Calu3 (cell line): Measurements from ENCODE around the gene OSBPL8. TPM values are rescaled to one million over a fixed set of nuclear protein-coding genes. Genes with fewer than 3 reads are reported as not detected.
"Not testable (repeated sequence)": the region's sequence is repeated elsewhere in the genome, so short reads cannot be mapped to it uniquely, and the experiment has no call there.

ENCODE experiments used
- BruUV-seq: library from RNA; stranded (reverse); fragments of 400-500 nt; replicated peaks from 2 replicates; lab custom pipeline; 2021; lab: Mats Ljungman, UMichigan
- CTCF ChIA-PET: fragments of 300-600 bp; sonication (Branson Sonifier 250); formaldehyde crosslinking; loops from one replicate; lab custom pipeline; 2022; ENCODE audit warnings: antibody characterized with exemption; lab: Charles Lee
- DNase-seq: peaks from one replicate; pipeline ENCODE4 v3.0.0; 2022
- H3K27ac Mint-ChIP-seq: one replicate; pipeline ENCODE4 v1.8.0; 2022; ENCODE audit warnings: mixed read lengths; ENCODE audit not compliant: unreplicated experiment
- H3K27me3 Mint-ChIP-seq: one replicate; pipeline ENCODE4 v1.8.0; 2022; ENCODE audit warnings: mixed read lengths; ENCODE audit not compliant: unreplicated experiment
- H3K36me3 Mint-ChIP-seq: one replicate; pipeline ENCODE4 v1.8.0; 2022; ENCODE audit warnings: mild to moderate bottlenecking, moderate library complexity, mixed read lengths; ENCODE audit not compliant: insufficient read depth, unreplicated experiment
- H3K4me1 Mint-ChIP-seq: one replicate; pipeline ENCODE4 v1.8.0; 2022; ENCODE audit warnings: mild to moderate bottlenecking, low read depth, mixed read lengths; ENCODE audit not compliant: unreplicated experiment
- H3K4me3 Mint-ChIP-seq: one replicate; pipeline ENCODE4 v1.8.0; 2022; ENCODE audit warnings: mild to moderate bottlenecking, low read depth, moderate library complexity, mixed read lengths; ENCODE audit not compliant: unreplicated experiment
- H3K9me3 Mint-ChIP-seq: one replicate; pipeline ENCODE4 v1.8.0; 2022; ENCODE audit warnings: low read depth, mixed read lengths; ENCODE audit not compliant: unreplicated experiment
- CTCF ChIP-seq: fragments of 200-600 bp; IDR thresholded peaks from one replicate; pipeline ENCODE4 v1.8.0; 2022; ENCODE audit warnings: antibody characterized with exemption; ENCODE audit not compliant: unreplicated experiment
- intact Hi-C: fragments of 100-400 bp; cut with micrococcal nuclease; formaldehyde crosslinking; loops from one replicate; pipeline ENCODE4 v1.10.0; 2022; ENCODE audit not compliant: unreplicated experiment
- total RNA-seq: library from RNA; stranded (reverse); gene quantifications from 2 replicates; pipeline ENCODE4 v1.2.3, GENCODE V29; 2022

OSBPL8 gene
- total RNA-seq, 1 experiment from 2014 or later = 64.9 TPM

DNA sequence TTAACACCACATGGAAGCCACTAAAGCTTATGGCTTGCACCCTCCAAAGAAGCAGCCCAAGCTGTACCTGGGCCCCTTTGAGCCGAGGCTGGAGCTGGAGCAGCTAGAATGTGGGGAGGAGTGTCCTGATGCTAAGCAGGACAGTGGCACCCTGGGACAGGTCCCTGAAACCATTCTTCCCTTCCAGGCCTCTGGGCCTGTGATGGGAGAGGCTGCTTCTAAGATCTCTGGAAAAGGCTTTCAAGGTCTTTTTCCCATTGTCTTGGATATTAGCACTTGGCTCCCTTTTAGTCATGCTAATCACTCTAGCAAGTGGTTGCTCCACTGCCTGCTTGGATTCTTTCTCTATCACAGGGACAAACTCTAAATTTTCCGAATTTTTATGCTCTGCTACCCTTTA, 40.9 kb downstream of the OSBPL8 start:
- Mint-ChIP-seq H3K9me3 (peaks cover 11% of the 10 kb centered on the region), H3K36me3 (no peaks in the 10 kb centered on the region), H3K27me3 (no peaks in the 10 kb centered on the region), H3K4me3 (no peak overlapping the region), H3K4me1 (no peaks in the 10 kb centered on the region), H3K27ac (no peak overlapping the region)
- no TSS peak for BruUV-seq
- DNase-seq = no peak
- no peak for TF ChIP-seq CTCF
- intact Hi-C loops = no loop called here
- CTCF ChIA-PET = no interaction called here

DNA sequence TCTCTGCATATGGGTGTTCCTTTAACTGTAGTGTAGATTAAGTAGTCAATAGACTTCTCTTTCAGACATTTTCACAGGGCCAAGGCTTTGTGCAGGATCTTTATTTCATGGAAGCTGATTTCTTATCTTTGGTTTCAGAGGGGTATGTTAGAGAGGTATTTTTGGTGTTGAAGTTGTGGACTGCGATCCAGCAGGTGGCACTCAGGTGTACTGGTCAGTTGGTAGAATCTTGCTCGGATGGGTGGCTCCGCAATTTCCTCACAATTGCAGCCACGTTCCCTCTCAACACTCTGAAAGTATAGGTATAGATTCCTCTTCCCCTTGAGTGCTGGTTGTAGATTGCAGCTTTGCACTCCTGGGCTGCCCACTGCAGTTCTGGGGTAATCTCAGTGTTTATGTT, 44.3 kb downstream of the OSBPL8 start:
- Mint-ChIP-seq H3K4me1 (no peaks in the 10 kb centered on the region), H3K9me3 (peaks cover 7% of the 10 kb centered on the region), H3K4me3 (no peak overlapping the region), H3K36me3 (no peaks in the 10 kb centered on the region), H3K27ac (no peak overlapping the region), H3K27me3 (no peaks in the 10 kb centered on the region)
- no peak for TF ChIP-seq CTCF
- CTCF ChIA-PET = no interaction called here
- BruUV-seq = no TSS peak
- DNase-seq = no peak
- intact Hi-C loops = no loop called here

DNA sequence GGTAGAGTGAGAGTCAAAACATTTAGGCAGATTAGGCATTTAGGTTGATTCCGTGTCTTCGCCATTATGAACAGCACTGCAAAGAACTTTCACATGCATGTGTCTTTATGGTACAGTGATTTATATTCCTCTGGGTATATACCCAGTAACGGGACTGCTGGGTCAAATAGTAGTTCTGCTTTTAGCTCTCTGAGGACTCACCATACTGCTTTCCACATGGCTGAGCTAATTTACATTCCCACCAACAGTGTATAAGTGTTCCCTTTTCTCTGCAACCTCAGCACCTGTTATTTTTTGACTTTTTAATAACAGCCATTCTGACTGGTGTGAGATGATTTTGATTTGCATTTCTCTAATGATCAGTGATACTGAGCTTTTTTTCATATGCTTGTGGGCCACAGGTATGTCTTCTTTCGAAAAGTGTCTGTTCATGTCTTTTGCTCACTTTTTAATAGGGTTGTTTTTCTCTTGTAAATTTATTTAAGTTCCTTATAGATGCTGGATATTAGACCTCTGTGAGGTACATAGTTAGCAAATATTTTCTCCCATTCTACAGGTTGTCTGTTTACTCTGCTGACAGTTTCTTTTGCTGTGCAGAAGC, 48.4 kb downstream of the OSBPL8 start:
- H3K36me3 Mint-ChIP-seq, BruUV-seq, H3K9me3 Mint-ChIP-seq, H3K27me3 Mint-ChIP-seq, intact Hi-C loops, CTCF ChIA-PET, H3K4me1 Mint-ChIP-seq, H3K4me3 Mint-ChIP-seq, H3K27ac Mint-ChIP-seq, DNase-seq: not testable (repeated sequence)

DNA sequence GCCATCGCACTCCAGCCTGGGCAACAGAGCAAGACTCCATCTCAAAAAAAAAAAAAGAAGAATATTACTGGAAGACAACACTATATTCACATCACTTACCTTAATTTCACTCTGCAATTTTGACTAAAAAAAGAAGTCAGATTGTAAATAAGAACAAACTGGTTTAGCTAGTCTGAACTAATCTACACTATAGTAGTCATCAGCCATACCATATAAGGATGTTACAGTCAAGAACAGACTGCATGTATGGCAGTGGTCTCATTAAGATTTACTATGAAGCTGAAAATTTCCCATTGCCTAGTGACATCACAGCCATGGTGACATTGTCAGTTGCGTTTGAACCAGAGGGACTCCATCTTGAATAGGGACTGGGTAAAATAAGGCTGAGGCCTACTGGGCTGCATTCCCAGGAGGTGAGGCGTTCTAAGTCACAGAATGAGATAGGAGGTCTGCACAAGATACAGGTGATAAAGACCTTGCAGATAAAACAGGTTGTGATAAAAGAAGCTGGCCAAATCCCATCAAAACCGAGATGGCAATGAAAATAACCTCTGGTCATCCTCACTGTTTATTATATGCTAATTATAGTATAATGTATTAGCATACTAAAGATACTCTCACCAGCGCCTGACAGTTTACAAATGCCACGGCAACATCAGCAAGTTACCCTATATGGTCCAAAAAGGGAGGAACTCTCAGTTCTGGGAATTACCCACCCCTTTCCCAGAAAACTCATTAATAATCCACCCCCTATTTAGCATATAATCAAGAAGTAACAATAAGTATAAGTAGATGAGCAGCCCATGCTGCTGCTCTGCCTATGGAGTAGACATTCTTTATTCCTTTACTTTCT, 51.2 kb downstream of the OSBPL8 start:
- H3K9me3 Mint-ChIP-seq = peaks cover 3% of the 10 kb centered on the region
- H3K4me3 Mint-ChIP-seq = no peak overlapping the region
- H3K27me3 Mint-ChIP-seq = no peaks in the 10 kb centered on the region
- no TSS peak for BruUV-seq
- H3K4me1 Mint-ChIP-seq = no peaks in the 10 kb centered on the region
- CTCF ChIA-PET = interaction anchor here (0.6 to 0.7 kb wide), 2 partner anchors 78 to 1291 kb away, joined by 3 to 4 read pairs; no protein-coding TSS in a partner anchor
- H3K36me3 Mint-ChIP-seq = no peaks in the 10 kb centered on the region
- TF ChIP-seq CTCF = no peak
- no peak overlapping the region for H3K27ac Mint-ChIP-seq
- intact Hi-C loops = no loop called here
- no peak for DNase-seq

- CTCF ChIA-PET = no interaction called here
- no peak for DNase-seq
- no peak overlapping the region for H3K27ac Mint-ChIP-seq
- H3K4me1 Mint-ChIP-seq = no peaks in the 10 kb centered on the region
- intact Hi-C loops = no loop called here
- H3K36me3 Mint-ChIP-seq = no peaks in the 10 kb centered on the region
- no peaks in the 10 kb centered on the region for H3K9me3 Mint-ChIP-seq
- no peak overlapping the region for H3K4me3 Mint-ChIP-seq
- TF ChIP-seq CTCF = no peak
- H3K27me3 Mint-ChIP-seq = no peaks in the 10 kb centered on the region
- BruUV-seq = no TSS peak
Measured at GRCh38 chr12:76506149-76506548, 53.4 kb downstream of the OSBPL8 start.
